ENCODE results near the gene PLCL1. TPM values are rescaled to one million over a fixed set of nuclear protein-coding genes. Genes with fewer than 3 reads are reported as not detected.

Gene PLCL1
- total RNA-seq, 1 experiment from 2014 or later = 0.07 TPM

GRCh38 chr2:197869501-197870111 lies 65.2 kb downstream of the PLCL1 start:
- DNase-seq (ENCODE audit: low read depth, low spot score) = no peak
- H2AFZ ChIP-seq (ENCODE audit: low read depth, low read length, poor library complexity, severe bottlenecking) = no peak overlapping the region
- H3K36me3 ChIP-seq (ENCODE audit: control insufficient read depth in 1 of 2, insufficient read depth in 2 of 2, low read length in 2 of 2) = no peaks in the 10 kb centered on the region
- H3K4me2 ChIP-seq (ENCODE audit: low read length) = no peak overlapping the region
- no peak for ATAC-seq
- ChIA-PET POLR2A (no interaction called here), CTCF (no interaction called here), RAD21 (ENCODE audit: low non-redundant PET in 1 of 2, low total read pairs in 2 of 2, uncharacterized antibody in 2 of 2, unreplicated experiment in 2 of 2) (no interaction called here)
- no TSS peak for BruUV-seq (replicated peaks)
- H3K79me2 ChIP-seq (ENCODE audit: insufficient read depth, low read length) = no peaks in the 10 kb centered on the region
- 0 out of 2 replicates have a peak, but pooled peaks cover 9% of the 10 kb centered on the region for H3K27me3 ChIP-seq (ENCODE audit: insufficient read depth, low read length)
- no peaks in the 10 kb centered on the region for H4K20me1 ChIP-seq (ENCODE audit: insufficient read depth)
- H3K4me1 ChIP-seq (ENCODE audit: control insufficient read depth in 1 of 2, insufficient read depth in 2 of 2, low read length in 2 of 2) = no peaks in the 10 kb centered on the region
- H3K4me3 ChIP-seq (replicated peaks in 1 of 2; ENCODE audit: low read depth in 1 of 2, low read length in 2 of 2) = no peak overlapping the region
- H3K9ac ChIP-seq (ENCODE audit: low read length) = no peak overlapping the region
- H3K9me3 ChIP-seq (ENCODE audit: control insufficient read depth in 1 of 2, insufficient read depth in 1 of 2, low read depth in 1 of 2, low read length in 2 of 2) = no peaks in the 10 kb centered on the region
- intact Hi-C loops (cut with micrococcal nuclease) = no loop called here
- TF ChIP-seq ATF3 (IDR thresholded peaks at IDR 0.05) (no peak), SP1 (IDR thresholded peaks at IDR 0.05; ENCODE audit: low read depth) (no peak), FOSL1 (IDR thresholded peaks at IDR 0.05; ENCODE audit: low read depth) (no peak), YY1 (IDR thresholded peaks at IDR 0.05; ENCODE audit: extremely low read depth, insufficient replicate concordance, low read depth, low read length) (no peak)
- no peak overlapping the region for H3K27ac ChIP-seq (ENCODE audit: low read depth, low read length)
- H3K9me2 ChIP-seq (ENCODE audit: insufficient read depth) = no peaks in the 10 kb centered on the region

DNA sequence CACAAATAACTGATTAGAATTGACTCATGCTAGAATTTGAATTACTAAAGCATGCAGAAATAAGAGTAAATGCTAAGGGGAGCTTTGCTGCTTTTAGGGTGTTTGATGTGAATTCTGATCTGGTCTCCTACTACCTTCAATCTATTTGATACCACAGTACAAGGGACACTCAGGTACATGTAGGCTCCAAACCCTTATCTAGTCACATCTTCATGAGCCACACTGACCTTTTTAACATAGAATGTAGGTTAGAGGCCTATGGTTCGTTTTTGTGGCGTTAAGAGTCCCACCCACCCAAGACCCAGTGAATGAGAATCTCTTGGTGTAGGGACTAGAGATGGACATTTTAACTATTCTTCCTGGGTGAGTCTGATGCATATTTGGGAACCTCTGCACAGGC lies 65.7 kb downstream of the PLCL1 start:
- ATAC-seq (no peak), DNase-seq (ENCODE audit: low read depth, low spot score) (no peak)
- no peak overlapping the region for H3K4me2 ChIP-seq (ENCODE audit: low read length)
- BruUV-seq (replicated peaks) = no TSS peak
- no peak overlapping the region for H2AFZ ChIP-seq (ENCODE audit: low read depth, low read length, poor library complexity, severe bottlenecking)
- no peaks in the 10 kb centered on the region for H3K9me2 ChIP-seq (ENCODE audit: insufficient read depth)
- ChIA-PET POLR2A (no interaction called here), RAD21 (ENCODE audit: low non-redundant PET in 1 of 2, low total read pairs in 2 of 2, uncharacterized antibody in 2 of 2, unreplicated experiment in 2 of 2) (no interaction called here), CTCF (no interaction called here)
- H3K27me3 ChIP-seq (ENCODE audit: insufficient read depth, low read length) = 0 out of 2 replicates have a peak, but pooled peaks cover 9% of the 10 kb centered on the region
- H3K9me3 ChIP-seq (ENCODE audit: control insufficient read depth in 1 of 2, insufficient read depth in 1 of 2, low read depth in 1 of 2, low read length in 2 of 2) = no peaks in the 10 kb centered on the region
- H3K4me1 ChIP-seq (ENCODE audit: control insufficient read depth in 1 of 2, insufficient read depth in 2 of 2, low read length in 2 of 2) = no peaks in the 10 kb centered on the region
- H3K36me3 ChIP-seq (ENCODE audit: control insufficient read depth in 1 of 2, insufficient read depth in 2 of 2, low read length in 2 of 2) = no peaks in the 10 kb centered on the region
- H3K79me2 ChIP-seq (ENCODE audit: insufficient read depth, low read length) = no peaks in the 10 kb centered on the region
- TF ChIP-seq RAD21 (IDR thresholded peaks at IDR 0.05; ENCODE audit: low read depth) = no peak
- TF ChIP-seq FOSL1 (IDR thresholded peaks at IDR 0.05; ENCODE audit: low read depth) = no peak
- no peak for TF ChIP-seq POLR2AphosphoS5 (IDR thresholded peaks at IDR 0.05; ENCODE audit: low read depth, low read length)
- TF ChIP-seq ZNF274 (IDR thresholded peaks at IDR 0.05; ENCODE audit: low read depth, low read length) = no peak
- TF ChIP-seq YY1 (IDR thresholded peaks at IDR 0.05; ENCODE audit: extremely low read depth, insufficient replicate concordance, low read depth, low read length) = no peak
- TF ChIP-seq ATF3 (IDR thresholded peaks at IDR 0.05) = no peak
- TF ChIP-seq ELF1 (IDR thresholded peaks at IDR 0.05; ENCODE audit: borderline replicate concordance, low read depth) = no peak
- TF ChIP-seq EZH2 (IDR thresholded peaks at IDR 0.05) = no peak
- no peak for TF ChIP-seq SRF (IDR thresholded peaks at IDR 0.05; ENCODE audit: low read depth)
- no peak for TF ChIP-seq SIN3A (IDR thresholded peaks at IDR 0.05; ENCODE audit: low read depth)
- TF ChIP-seq, protein P1, sequence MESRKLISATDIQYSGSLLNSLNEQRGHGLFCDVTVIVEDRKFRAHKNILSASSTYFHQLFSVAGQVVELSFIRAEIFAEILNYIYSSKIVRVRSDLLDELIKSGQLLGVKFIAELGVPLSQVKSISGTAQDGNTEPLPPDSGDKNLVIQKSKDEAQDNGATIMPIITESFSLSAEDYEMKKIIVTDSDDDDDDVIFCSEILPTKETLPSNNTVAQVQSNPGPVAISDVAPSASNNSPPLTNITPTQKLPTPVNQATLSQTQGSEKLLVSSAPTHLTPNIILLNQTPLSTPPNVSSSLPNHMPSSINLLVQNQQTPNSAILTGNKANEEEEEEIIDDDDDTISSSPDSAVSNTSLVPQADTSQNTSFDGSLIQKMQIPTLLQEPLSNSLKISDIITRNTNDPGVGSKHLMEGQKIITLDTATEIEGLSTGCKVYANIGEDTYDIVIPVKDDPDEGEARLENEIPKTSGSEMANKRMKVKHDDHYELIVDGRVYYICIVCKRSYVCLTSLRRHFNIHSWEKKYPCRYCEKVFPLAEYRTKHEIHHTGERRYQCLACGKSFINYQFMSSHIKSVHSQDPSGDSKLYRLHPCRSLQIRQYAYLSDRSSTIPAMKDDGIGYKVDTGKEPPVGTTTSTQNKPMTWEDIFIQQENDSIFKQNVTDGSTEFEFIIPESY (IDR thresholded peaks at IDR 0.05; ENCODE audit: extremely low read depth, insufficient replicate concordance, low read length) = no peak
- H3K27ac ChIP-seq (ENCODE audit: low read depth, low read length) = no peak overlapping the region
- intact Hi-C loops (cut with micrococcal nuclease) = no loop called here
- no peak overlapping the region for H3K9ac ChIP-seq (ENCODE audit: low read length)
- H3K4me3 ChIP-seq (replicated peaks in 1 of 2; ENCODE audit: low read depth in 1 of 2, low read length in 2 of 2) = no peak overlapping the region
- no peaks in the 10 kb centered on the region for H4K20me1 ChIP-seq (ENCODE audit: insufficient read depth)

Measured in HCT116 (cell line).